Epithelial cell of proximal tubule (primary cell): ENCODE measurements around the gene ADRA1B. TPM values are rescaled to one million over a fixed set of nuclear protein-coding genes. Genes with fewer than 3 reads are reported as not detected.
A peak's percentile ranks its signal among the peaks of the same experiment; 100 is the strongest.

Source experiments
- DNase-seq: peaks from one replicate; pipeline ENCODE4 v3.0.0-alpha.2; 2011; ENCODE audit warnings: low read depth
- H3K4me3 ChIP-seq: 2 replicates; pipeline ENCODE4 v1.5.1; 2011; ENCODE audit warnings: low read depth, mild to moderate bottlenecking, low read length
- CTCF ChIP-seq: conservative IDR thresholded peaks from 2 replicates; pipeline ENCODE4 v1.5.1; 2012; ENCODE audit warnings: low read depth, mild to moderate bottlenecking, low read length
- total RNA-seq: library from RNA; depleted of rRNA; stranded (reverse); fragments of >200 nt; gene quantifications from 2 replicates; pipeline ENCODE4 v1.2.3, GENCODE V29; 2015

The ADRA1B gene
- total RNA-seq, 1 donor from 2014 or later = 4.0 TPM

GRCh38 chr5:159911349-159911748 lies 4.9 kb upstream of the ADRA1B start:
- peak; percentile 88 for DNase-seq
- no peak for TF ChIP-seq CTCF
- no peak overlapping the region for H3K4me3 ChIP-seq

- DNase-seq = no peak
- no peak for TF ChIP-seq CTCF
- H3K4me3 ChIP-seq = no peak overlapping the region
These were observed 4.1 kb upstream of the ADRA1B start for GRCh38 chr5:159912033-159912800.

- no peak for DNase-seq
- no peak overlapping the region for H3K4me3 ChIP-seq
- no peak for TF ChIP-seq CTCF
These were observed 3.2 kb upstream of the ADRA1B start for GRCh38 chr5:159913048-159913447.

- no peak overlapping the region for H3K4me3 ChIP-seq
- no peak for TF ChIP-seq CTCF
- DNase-seq = no peak
These were observed 2.8 kb upstream of the ADRA1B start for GRCh38 chr5:159913501-159913900.

GRCh38 chr5:159916841-159917761 lies 819 bp downstream of the ADRA1B start:
- H3K4me3 ChIP-seq = peak overlapping the region; percentile 55
- TF ChIP-seq CTCF = peak; percentile 22
- no peak for DNase-seq

GRCh38 chr5:159917994-159918393 lies 1.7 kb downstream of the ADRA1B start:
- DNase-seq = no peak
- peak overlapping the region; percentile 44 for H3K4me3 ChIP-seq
- TF ChIP-seq CTCF = no peak
